ENCODE measurements around the gene MAP3K13.

GRCh38 chr3:185421577-185422232, 58.8 kb downstream of the MAP3K13 start:
- TF ChIP-seq CTCF (IDR thresholded peaks at IDR 0.05; ENCODE audit: low read length) (no peak), EZH2 (IDR thresholded peaks at IDR 0.05; ENCODE audit: borderline replicate concordance, low read length) (no peak)
